GM21717 (cell line): ENCODE measurements around the gene PHF19.

Experiments used
- ATAC-seq: cut with Tn5 transposase; IDR thresholded peaks from one replicate; pipeline ENCODE4 v1.9.1; 2021; ENCODE audit warnings: mild to moderate bottlenecking, moderate library complexity; ENCODE audit not compliant: unreplicated experiment

PHF19 gene

GRCh38 chr9:120874226-120875194, 2.5 kb downstream of the PHF19 start:
- no peak for ATAC-seq

GRCh38 chr9:120873512-120873911, 3.5 kb downstream of the PHF19 start:
- no peak for ATAC-seq

DNA sequence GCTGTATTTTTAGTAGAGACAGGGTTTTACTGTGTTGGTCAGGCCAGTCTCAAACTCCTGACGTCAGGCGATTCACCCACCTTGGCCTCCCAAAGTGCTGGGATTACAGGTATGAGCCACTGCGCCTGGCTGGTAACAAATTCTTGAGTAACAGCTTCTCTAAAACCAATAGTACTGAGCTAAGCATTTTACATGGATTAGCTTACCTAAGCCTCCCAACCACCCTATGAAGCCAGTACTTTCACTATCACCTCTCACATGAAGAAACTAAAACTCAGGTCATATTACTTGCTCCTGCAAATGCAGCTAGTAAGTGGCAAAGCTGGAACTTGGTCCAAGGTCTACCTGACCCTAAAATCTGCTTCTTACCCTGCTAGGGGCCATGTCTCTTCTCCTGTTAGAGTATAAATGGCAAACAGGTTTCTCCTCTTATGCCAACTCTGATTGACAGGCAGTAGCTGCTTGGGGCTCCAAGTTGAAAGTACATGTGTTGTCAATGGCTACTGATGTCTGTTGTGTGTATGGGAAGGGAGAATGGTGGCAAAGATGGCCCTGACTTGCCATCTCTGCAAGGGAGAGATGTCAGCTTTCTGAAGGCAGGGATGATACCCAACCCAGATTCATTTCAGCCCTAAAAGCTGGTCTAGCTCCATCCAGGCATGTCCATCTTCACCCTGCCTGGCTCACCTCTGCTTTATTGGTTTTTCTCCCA, 4.0 kb downstream of the PHF19 start:
- no peak for ATAC-seq

DNA sequence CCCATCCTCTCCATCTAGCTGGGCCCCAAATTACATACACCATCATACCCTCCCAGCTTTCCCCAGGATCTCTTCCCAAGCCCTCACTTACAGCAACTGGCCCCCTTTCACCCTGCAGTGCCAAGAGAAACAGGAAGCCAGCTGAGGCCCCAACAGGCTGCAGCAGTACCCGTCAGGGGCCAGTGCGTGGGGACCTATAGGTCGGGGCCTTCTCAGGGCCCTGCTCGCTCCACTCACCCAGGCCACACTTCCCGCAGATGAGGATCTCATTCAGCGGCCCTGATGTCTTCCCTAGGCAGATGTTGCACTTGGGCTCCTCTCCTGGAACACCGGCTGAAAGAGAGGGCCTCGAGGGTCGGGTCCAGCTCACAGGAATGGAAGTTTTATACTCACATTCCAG, 6.8 kb downstream of the PHF19 start:
- ATAC-seq = no peak

- ATAC-seq = no peak
Measured at GRCh38 chr9:120869726-120870125, 7.3 kb downstream of the PHF19 start.

- ATAC-seq = no peak
Measured at GRCh38 chr9:120869360-120869687, 7.7 kb downstream of the PHF19 start.

DNA sequence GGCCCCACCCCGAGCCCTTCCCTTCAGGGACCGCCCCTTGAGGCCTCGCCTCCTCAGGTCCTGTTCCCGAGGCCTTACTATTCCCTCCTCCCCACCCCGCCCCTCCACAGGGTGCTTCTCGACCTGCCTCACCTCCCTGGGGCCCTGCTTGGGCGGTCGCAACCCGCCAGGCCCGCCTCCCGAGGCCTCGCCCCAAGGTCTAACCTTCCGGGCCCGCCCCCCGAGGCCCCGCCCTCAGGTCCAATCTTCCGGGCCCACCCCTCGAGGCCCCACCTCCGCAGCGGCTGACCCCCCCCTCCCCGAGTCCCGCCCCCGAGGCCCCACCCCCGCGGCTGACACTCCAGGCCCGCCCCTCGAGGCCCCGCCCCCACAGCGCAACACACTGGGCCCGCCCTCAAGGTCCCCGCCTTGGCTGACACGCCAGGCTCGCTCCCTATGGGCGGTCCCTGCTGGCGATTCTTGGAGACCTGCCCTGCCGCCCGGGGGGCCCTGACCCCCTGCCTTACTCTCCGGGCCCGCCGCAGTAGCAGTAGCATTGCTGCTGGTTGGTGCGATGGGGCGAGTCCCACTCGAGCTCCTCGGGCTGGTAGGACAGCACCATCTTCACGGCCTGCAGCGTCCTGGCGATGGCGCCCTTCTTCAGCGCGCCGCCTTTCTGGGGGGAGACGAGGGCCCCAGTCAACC, 8.2 kb downstream of the PHF19 start:
- peak; percentile 89 for ATAC-seq

- no peak for ATAC-seq
Measured at GRCh38 chr9:120868339-120868675, 8.7 kb downstream of the PHF19 start.

DNA sequence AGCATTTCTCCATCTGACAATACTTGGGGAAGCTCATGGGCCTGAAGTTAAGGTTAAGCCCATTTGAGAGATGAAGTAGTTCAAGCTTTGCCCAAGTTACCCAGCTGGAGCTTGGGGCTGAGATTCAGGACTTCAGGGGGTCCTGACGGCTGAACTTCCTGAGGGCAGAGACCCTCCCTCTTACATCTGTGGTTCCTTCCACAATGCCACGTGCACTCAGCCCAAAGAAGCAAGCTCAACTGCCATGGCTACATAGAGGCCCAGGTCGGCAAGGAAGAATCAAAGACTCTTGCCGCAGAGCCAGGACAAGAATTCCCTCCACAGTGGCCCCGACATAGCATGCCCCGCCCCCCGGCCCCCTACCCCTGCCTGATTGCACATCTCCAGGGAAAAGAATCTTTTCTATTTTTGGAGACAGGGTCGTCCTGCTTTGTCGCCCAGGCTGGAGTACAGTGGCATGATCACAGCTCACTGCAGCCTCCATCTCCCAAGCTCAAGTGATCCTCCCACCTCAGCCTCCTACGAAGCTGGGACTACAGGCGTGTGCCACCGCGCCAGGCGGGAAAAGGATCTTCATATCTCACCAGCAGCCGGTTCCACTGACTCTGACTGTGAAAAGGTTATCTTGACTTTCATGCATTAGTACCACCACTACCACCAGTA, 9.2 kb downstream of the PHF19 start:
- no peak for ATAC-seq

DNA sequence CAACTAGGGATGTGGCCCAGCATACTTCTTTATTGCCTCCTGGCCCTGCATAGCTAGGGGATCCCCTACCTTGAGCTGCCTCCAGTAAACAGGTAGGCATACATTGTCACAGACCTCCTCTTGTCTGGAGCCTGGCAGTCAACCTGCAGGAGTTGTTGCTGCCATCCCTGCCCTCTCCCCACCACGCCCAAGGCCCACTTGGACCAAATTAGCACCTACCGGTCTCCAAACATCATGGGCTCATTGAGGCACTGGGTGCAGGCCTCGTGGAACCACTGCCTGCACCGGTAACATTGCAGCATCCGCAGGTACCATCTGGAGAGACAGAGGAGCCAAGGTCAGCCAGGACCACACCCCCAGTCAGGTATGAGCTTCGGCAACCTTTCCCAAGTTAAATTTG, 10.3 kb downstream of the PHF19 start:
- ATAC-seq = no peak

- no peak for ATAC-seq
Measured at GRCh38 chr9:120865809-120866208, 11.2 kb downstream of the PHF19 start.

- ATAC-seq = no peak
Measured at GRCh38 chr9:120865176-120865575, 11.8 kb downstream of the PHF19 start.

DNA sequence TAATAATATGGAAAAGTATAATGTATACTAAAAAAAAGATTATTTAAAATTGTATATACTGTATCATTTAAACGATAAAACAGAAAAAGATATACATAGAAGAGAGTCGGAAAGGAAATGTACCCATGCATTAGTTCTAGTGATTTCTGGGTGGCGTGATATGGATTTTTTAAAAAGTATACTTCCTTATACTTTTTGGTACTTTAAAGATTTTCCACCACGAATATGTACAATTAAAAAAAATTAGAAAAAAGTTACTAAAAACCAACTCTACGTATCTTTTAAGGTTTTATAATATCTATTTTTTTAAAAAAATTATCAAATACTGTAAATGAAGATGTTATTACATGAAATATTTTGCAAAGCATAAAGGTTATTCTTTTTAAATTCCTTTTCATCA, 12.3 kb downstream of the PHF19 start:
- no peak for ATAC-seq

GRCh38 chr9:120863833-120864232, 13.2 kb downstream of the PHF19 start:
- no peak for ATAC-seq

- ATAC-seq = no peak
Measured at GRCh38 chr9:120862452-120862851, 14.5 kb downstream of the PHF19 start.

- ATAC-seq = no peak
Measured at GRCh38 chr9:120861935-120862334, 15.1 kb downstream of the PHF19 start.

DNA sequence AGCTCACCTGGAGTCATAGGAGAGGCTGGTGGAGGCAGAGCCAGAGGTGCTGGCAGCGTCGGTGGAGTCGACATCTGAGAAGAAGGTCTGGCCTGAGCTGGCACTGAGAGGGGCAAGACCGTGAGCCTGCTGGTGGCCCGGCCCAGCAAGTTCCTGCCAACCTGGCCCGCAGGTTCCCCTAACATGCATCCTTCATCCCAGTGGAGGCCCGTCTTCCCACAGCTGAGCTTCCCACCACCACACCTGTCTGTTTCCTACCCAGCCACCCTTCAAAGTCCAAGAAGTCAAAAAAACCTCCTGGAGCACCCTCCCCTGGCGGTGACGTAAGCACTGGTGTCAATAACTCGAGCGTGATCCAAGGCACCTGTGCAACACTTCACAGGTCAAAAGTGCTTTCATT, 16.9 kb downstream of the PHF19 start:
- no peak for ATAC-seq

DNA sequence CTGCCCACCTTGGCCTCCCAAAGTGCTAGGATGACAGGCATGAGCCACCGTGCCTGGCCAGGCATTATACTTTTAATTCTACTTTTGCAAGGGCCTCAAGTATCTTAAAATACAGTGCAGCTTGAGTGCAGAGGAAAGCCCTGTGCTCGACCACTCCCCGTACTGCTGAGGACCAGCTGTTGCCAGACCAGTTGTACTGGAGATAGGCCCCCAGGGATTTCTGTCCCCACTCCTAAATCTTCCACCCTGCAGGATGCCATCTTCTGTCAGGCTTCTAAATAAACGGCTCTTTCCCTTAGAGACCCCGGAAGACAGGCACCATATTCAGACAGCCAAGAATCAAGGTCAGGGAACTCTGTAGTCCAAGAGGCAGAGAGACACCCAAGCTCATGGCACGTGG, 17.6 kb downstream of the PHF19 start:
- ATAC-seq = no peak

GRCh38 chr9:120857902-120858301, 19.1 kb downstream of the PHF19 start:
- no peak for ATAC-seq

GRCh38 chr9:120857481-120857880, 19.5 kb downstream of the PHF19 start:
- ATAC-seq = no peak

DNA sequence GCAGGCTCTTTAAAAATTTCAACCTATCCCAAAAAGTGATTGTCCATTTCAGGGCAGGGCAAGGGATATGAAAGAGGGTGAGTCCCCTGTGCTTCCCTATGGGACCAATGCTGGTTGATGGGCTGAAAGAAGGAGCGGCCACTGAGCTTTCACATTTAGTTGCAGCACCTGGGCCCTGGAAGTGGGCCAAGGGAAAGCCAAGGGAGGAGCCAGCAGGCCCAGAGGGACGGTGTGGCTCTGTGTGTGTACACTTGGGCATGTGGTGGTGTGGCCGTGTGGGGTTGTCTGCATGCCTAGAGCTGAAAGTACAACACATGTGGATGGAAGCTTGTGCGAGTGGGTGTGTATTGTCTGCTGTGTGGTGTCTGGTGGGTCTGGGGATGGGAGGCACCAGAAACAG, 20.3 kb downstream of the PHF19 start:
- no peak for ATAC-seq
